Kidney (tissue), 14 donors: ENCODE measurements around the gene DMXL1. TPM values are rescaled to one million over a fixed set of nuclear protein-coding genes. Genes with fewer than 3 reads are reported as not detected.

Experiments used
- DNase-seq, 5 donors: peaks; one replicate each; pipeline ENCODE4 v3.0.0-alpha.2; 2013 to 2020
- FAIRE-seq: peaks from 2 replicates; lab custom pipeline; 2012; peaks lifted over from hg19 to GRCh38; lab: Jason Lieb, UNC
- H3K27ac ChIP-seq, 2 donors: one replicate each; pipeline ENCODE4 v1.7.0; 2013; ENCODE audit warnings: low read depth in 2 of 2, low read length in 2 of 2, inconsistent platforms in 1 of 2
- H3K27me3 ChIP-seq: one replicate; pipeline ENCODE4 v1.7.1; 2013; ENCODE audit warnings: low read length, inconsistent platforms; ENCODE audit not compliant: control insufficient read depth, insufficient read depth
- H3K36me3 ChIP-seq, 3 donors: one replicate each; pipeline versions ENCODE4 v1.7.0 to v1.7.1; 2013; ENCODE audit warnings: low read length in 3 of 3, control low read depth in 1 of 3, inconsistent platforms in 1 of 3; ENCODE audit not compliant: insufficient read depth in 3 of 3, control insufficient read depth in 2 of 3
- H3K4me1 ChIP-seq, 3 donors: one replicate each; pipeline versions ENCODE4 v1.7.0 to v1.7.1; 2013; ENCODE audit warnings: low read length in 3 of 3, inconsistent platforms in 1 of 3, low read depth in 1 of 3; ENCODE audit not compliant: control insufficient read depth in 2 of 3, insufficient read depth in 2 of 3
- H3K4me3 ChIP-seq, 3 donors: one replicate each; pipeline versions ENCODE4 v1.7.0 to v1.8.1; 2013; ENCODE audit warnings: low read length in 3 of 3, control low read depth in 1 of 3, inconsistent platforms in 1 of 3
- H3K9ac ChIP-seq, 3 donors: one replicate each; pipeline versions ENCODE4 v1.7.0 to v1.7.1; 2013; ENCODE audit warnings: low read length in 3 of 3, control low read depth in 1 of 3, inconsistent platforms in 1 of 3
- H3K9me3 ChIP-seq, 3 donors: one replicate each; pipeline versions ENCODE4 v1.7.0 to v1.7.1; 2013; ENCODE audit warnings: low read length in 3 of 3, control low read depth in 1 of 3, inconsistent platforms in 1 of 3; ENCODE audit not compliant: control insufficient read depth in 2 of 3, insufficient read depth in 1 of 3
- CTCF ChIP-seq: IDR thresholded peaks from 3 replicates; pipeline ENCODE4 v1.5.1; 2012; ENCODE audit warnings: mild to moderate bottlenecking, moderate library complexity, borderline replicate concordance; ENCODE audit not compliant: insufficient read depth; ENCODE audit errors: extremely low read depth
- intact Hi-C: fragments of 100-400 bp; cut with DNase I; formaldehyde crosslinking; loops from one replicate; pipeline ENCODE4 v1.11.1; 2022
- polyA plus RNA-seq: library from polyadenylated mRNA; stranded (reverse); fragments of 350-450 nt; fragmentation: Illumina TruSeq; extraction: RNeasy Lipid Tissue Mini Kit (QIAGEN cat#74804); gene quantifications from one replicate; pipeline ENCODE4 v1.2.3, GENCODE V29; 2014; ENCODE audit warnings: low read depth, low replicate concordance; ENCODE audit not compliant: insufficient read depth
- total RNA-seq: library from RNA; stranded (reverse); fragmentation: NEBNext Ultra II Directional; extraction: Animal tissue kit (Norgen Biotek cat#: 25700); gene quantifications from one replicate; pipeline ENCODE4 v1.2.1, GENCODE V29; 2021
- donor health status: control.
- donor health status: control.
- donor health status: control.
- donor health status: control.
- donor health status: control.
- donor health status: DM: yes; HTN: yes; CAD: no.
- donor health status: Normal renal cell carcinoma (clear cell type).

DMXL1 gene
- total and polyA plus RNA-seq, 2 donors from 2014 or later, result 17.1 to 57.7 TPM

- Histone ChIP-seq H3K27me3 (no peaks in the 10 kb centered on the region), H3K9me3 (no peaks in the 10 kb centered on the region), H3K9ac (no peak overlapping the region), H3K4me3 (no peak overlapping the region), H3K36me3 (peaks cover 3 to 27% (median 15%) of the 10 kb centered on the region in 3 donors), H3K4me1 (no peaks in the 10 kb centered on the region), H3K27ac (no peak overlapping the region)
- FAIRE-seq, result no peak
- intact Hi-C loops, result no loop called here
- TF ChIP-seq CTCF, result no peak
- DNase-seq, result no peak
Observed at GRCh38 chr5:119153629-119154028, 82.7 kb downstream of the DMXL1 start.

GRCh38 chr5:119158144-119158543 lies 87.3 kb downstream of the DMXL1 start:
- no peak for DNase-seq
- no peak for TF ChIP-seq CTCF
- no peak for FAIRE-seq
- no peaks in the 10 kb centered on the region for H3K4me1 ChIP-seq
- H3K9ac ChIP-seq, result no peak overlapping the region
- no peak overlapping the region for H3K27ac ChIP-seq
- intact Hi-C loops, result no loop called here
- H3K4me3 ChIP-seq, result no peak overlapping the region
- peaks cover 0 to 13% (median 11%) of the 10 kb centered on the region in 3 donors for H3K36me3 ChIP-seq
- no peaks in the 10 kb centered on the region for H3K27me3 ChIP-seq
- H3K9me3 ChIP-seq, result no peaks in the 10 kb centered on the region

- intact Hi-C loops, result no loop called here
- FAIRE-seq (no peak), DNase-seq (no peak)
- H3K36me3 ChIP-seq, result peaks cover 0 to 7% (median 2%) of the 10 kb centered on the region in 3 donors
- no peaks in the 10 kb centered on the region for H3K9me3 ChIP-seq
- H3K4me1 ChIP-seq, result no peaks in the 10 kb centered on the region
- no peak overlapping the region for H3K27ac ChIP-seq
- TF ChIP-seq CTCF, result no peak
- no peak overlapping the region for H3K4me3 ChIP-seq
- H3K27me3 ChIP-seq, result no peaks in the 10 kb centered on the region
- no peak overlapping the region for H3K9ac ChIP-seq
Observed at GRCh38 chr5:119161430-119161829, 90.5 kb downstream of the DMXL1 start.

GRCh38 chr5:119166026-119166425 lies 95.1 kb downstream of the DMXL1 start:
- Histone ChIP-seq H3K9me3 (no peaks in the 10 kb centered on the region), H3K36me3 (peaks cover 0 to 7% (median 2%) of the 10 kb centered on the region in 3 donors), H3K4me1 (no peaks in the 10 kb centered on the region), H3K9ac (no peak overlapping the region), H3K27me3 (no peaks in the 10 kb centered on the region), H3K27ac (no peak overlapping the region), H3K4me3 (no peak overlapping the region)
- DNase-seq (no peak), FAIRE-seq (no peak)
- intact Hi-C loops, result no loop called here
- TF ChIP-seq CTCF, result no peak
